GM18517 (cell line): ENCODE data around the gene ZNF276.
"Not testable (repeated sequence)": the region's sequence is repeated elsewhere in the genome, so short reads cannot be mapped to it uniquely, and the experiment has no call there.

Source experiments
- ATAC-seq: cut with Tn5 transposase; IDR thresholded peaks from one replicate; pipeline ENCODE4 v1.9.1; 2021; ENCODE audit warnings: mild to moderate bottlenecking, moderate library complexity; ENCODE audit not compliant: unreplicated experiment

The ZNF276 gene

GRCh38 chr16:89720813-89721545, at the start of gene ZNF276, which contains the start of gene VPS9D1:
ZNF276 (plus strand) TSS chr16:89721537; CDS start chr16:89721641, 104 bp downstream.
VPS9D1 (minus strand) TSS chr16:89720898; CDS start chr16:89720861, 37 bp downstream.
- peak; percentile 43 for ATAC-seq

GRCh38 chr16:89671565-89671964, 49.8 kb upstream of the ZNF276 start:
- not testable (repeated sequence) for ATAC-seq

GRCh38 chr16:89672177-89672941, 49.0 kb upstream of the ZNF276 start:
- ATAC-seq = no peak

GRCh38 chr16:89678258-89678657, 43.1 kb upstream of the ZNF276 start:
- ATAC-seq = no peak

GRCh38 chr16:89685916-89686315, 35.4 kb upstream of the ZNF276 start:
- ATAC-seq = no peak

- ATAC-seq = peak; percentile 76
Measured at GRCh38 chr16:89686520-89687091, 34.7 kb upstream of the ZNF276 start, which contains the start of gene CDK10. CDK10 (plus strand) TSS chr16:89686689; CDS start chr16:89686711, 22 bp downstream.

GRCh38 chr16:89687092-89687940, 34.0 kb upstream of the ZNF276 start:
- peak; percentile 43 for ATAC-seq

- no peak for ATAC-seq
Measured at GRCh38 chr16:89688395-89688794, 32.9 kb upstream of the ZNF276 start.

- no peak for ATAC-seq
Measured at GRCh38 chr16:89689142-89689541, 32.2 kb upstream of the ZNF276 start.

GRCh38 chr16:89689621-89690020, 31.7 kb upstream of the ZNF276 start:
- ATAC-seq = not testable (repeated sequence)

- no peak for ATAC-seq
Measured at GRCh38 chr16:89690392-89690901, 30.9 kb upstream of the ZNF276 start.

GRCh38 chr16:89691231-89691985, 29.9 kb upstream of the ZNF276 start:
- no peak for ATAC-seq

GRCh38 chr16:89691986-89692569, 29.3 kb upstream of the ZNF276 start:
- no peak for ATAC-seq

- no peak for ATAC-seq
Measured at GRCh38 chr16:89693289-89693731, 28.0 kb upstream of the ZNF276 start.

GRCh38 chr16:89693931-89694783, 27.2 kb upstream of the ZNF276 start:
- no peak for ATAC-seq

GRCh38 chr16:89694784-89695085, 26.6 kb upstream of the ZNF276 start:
- not testable (repeated sequence) for ATAC-seq

GRCh38 chr16:89695086-89695874, 26.1 kb upstream of the ZNF276 start:
- no peak for ATAC-seq
